ENCODE data around the gene KCNQ1.

GRCh38 chr11:2471804-2472096 is 26.9 kb downstream of the KCNQ1 start:
- TF ChIP-seq CTCF (IDR thresholded peaks at IDR 0.05), result no peak
- TF ChIP-seq POLR2A (IDR thresholded peaks at IDR 0.05), result no peak

Data from body of pancreas (tissue), 4 donors.